ENCODE measurements around the gene TRAPPC3.

The TRAPPC3 gene

GRCh38 chr1:36125129-36125991 is 23.9 kb downstream of the TRAPPC3 start, which contains the start of gene COL8A2:
TSS of gene COL8A2 (minus strand) at chr1:36125222. CDS start at chr1:36100242, 24,980 bp downstream.
- DNase-seq = no peak

GRCh38 chr1:36124404-36125128 is 24.7 kb downstream of the TRAPPC3 start:
- DNase-seq = no peak

GRCh38 chr1:36123356-36123755 is 25.9 kb downstream of the TRAPPC3 start:
- peak; percentile 22 for DNase-seq

GRCh38 chr1:36122062-36123030 is 26.9 kb downstream of the TRAPPC3 start:
- DNase-seq = no peak

GRCh38 chr1:36119456-36119855 is 29.8 kb downstream of the TRAPPC3 start:
- DNase-seq = no peak

- DNase-seq = no peak
Measured at GRCh38 chr1:36118447-36119204, 30.7 kb downstream of the TRAPPC3 start.

- DNase-seq = no peak
Measured at GRCh38 chr1:36116901-36117300, 32.4 kb downstream of the TRAPPC3 start.

GRCh38 chr1:36115931-36116330 is 33.4 kb downstream of the TRAPPC3 start:
- no peak for DNase-seq

- no peak for DNase-seq
Measured at GRCh38 chr1:36115200-36115669, 34.1 kb downstream of the TRAPPC3 start.

- DNase-seq = no peak
Measured at GRCh38 chr1:36114371-36114770, 34.9 kb downstream of the TRAPPC3 start.

GRCh38 chr1:36112823-36113222 is 36.5 kb downstream of the TRAPPC3 start:
- DNase-seq = no peak

GRCh38 chr1:36111151-36111550 is 38.1 kb downstream of the TRAPPC3 start:
- no peak for DNase-seq

GRCh38 chr1:36109041-36109679 is 40.1 kb downstream of the TRAPPC3 start:
- DNase-seq = peak; percentile 40

- DNase-seq = no peak
Measured at GRCh38 chr1:36108314-36108713, 41.0 kb downstream of the TRAPPC3 start.

- DNase-seq = no peak
Measured at GRCh38 chr1:36107394-36107793, 41.9 kb downstream of the TRAPPC3 start.

GRCh38 chr1:36106269-36106668 is 43.0 kb downstream of the TRAPPC3 start:
- DNase-seq = no peak

- no peak for DNase-seq
Measured at GRCh38 chr1:36101546-36101945, 47.7 kb downstream of the TRAPPC3 start.

GRCh38 chr1:36100376-36100775 is 48.9 kb downstream of the TRAPPC3 start:
- DNase-seq = no peak

GRCh38 chr1:36099681-36100341 is 49.5 kb downstream of the TRAPPC3 start:
- DNase-seq = peak; percentile 76

GRCh38 chr1:36098650-36099365 is 50.5 kb downstream of the TRAPPC3 start:
- DNase-seq = no peak
